GM12891 (cell line): ENCODE data around the gene SBNO2.

ENCODE experiments used
- POLR2A ChIP-seq: IDR thresholded peaks from 2 replicates; pipeline ENCODE4 v1.6.1; 2011; ENCODE audit warnings: low read depth, low read length, control low read depth
- POLR2AphosphoS5 ChIP-seq: IDR thresholded peaks from 2 replicates; pipeline ENCODE4 v1.6.1; 2011; ENCODE audit warnings: low read depth, low read length, control low read depth
- SPI1 ChIP-seq: IDR thresholded peaks from 2 replicates; pipeline ENCODE4 v1.6.1; 2011; ENCODE audit warnings: low read depth, low read length, control low read depth
- TAF1 ChIP-seq: IDR thresholded peaks from 2 replicates; pipeline ENCODE4 v1.6.1; 2011; ENCODE audit warnings: low read depth, low read length, control low read depth

DNA sequence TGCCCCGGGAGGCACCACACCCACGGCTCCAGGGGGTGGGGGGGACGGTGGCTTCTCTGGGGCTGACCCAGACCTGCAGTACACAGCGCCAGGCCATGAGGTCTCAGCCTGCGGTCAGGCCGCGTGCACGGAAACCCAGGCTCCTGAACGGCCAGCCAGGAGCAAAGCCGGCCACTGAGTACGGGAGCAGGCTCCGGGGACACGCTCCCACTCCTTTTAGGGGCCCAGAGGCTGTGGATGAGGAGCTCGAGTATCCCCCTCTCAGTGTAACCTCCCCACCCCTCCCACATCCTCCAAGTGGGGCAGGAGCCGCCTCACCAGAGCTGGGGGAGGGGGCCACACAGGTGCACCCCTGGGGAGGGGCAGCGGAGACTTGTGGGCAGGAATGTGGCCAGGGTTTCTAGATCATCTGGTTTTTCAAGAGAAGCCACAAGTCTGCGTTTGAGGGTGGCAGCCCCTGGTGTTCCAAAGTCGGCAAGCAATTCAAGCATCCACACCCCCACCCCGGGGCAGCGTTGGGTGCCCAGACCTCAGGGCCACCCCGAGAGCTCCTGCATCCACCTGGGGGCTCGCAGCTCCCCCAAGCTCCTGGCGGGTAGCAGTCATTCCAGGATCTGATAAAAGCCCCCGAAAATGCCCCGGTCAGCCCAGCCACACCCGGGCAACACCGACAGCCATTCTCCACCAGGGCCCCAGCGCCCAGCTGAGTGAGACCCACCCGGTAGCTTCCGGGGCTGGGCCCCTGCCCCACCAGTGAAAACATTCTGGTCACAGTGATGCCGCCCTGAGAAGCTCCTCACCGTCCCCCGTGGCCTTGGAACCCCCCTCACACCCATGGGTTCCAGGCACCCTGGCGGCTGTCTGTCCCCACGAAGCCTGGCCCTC is 6.1 kb downstream of the SBNO2 start:
- TF ChIP-seq POLR2AphosphoS5 (no peak), POLR2A (no peak), TAF1 (no peak), SPI1 (no peak)
